ENCODE data around the gene ZNF280A.

DNA sequence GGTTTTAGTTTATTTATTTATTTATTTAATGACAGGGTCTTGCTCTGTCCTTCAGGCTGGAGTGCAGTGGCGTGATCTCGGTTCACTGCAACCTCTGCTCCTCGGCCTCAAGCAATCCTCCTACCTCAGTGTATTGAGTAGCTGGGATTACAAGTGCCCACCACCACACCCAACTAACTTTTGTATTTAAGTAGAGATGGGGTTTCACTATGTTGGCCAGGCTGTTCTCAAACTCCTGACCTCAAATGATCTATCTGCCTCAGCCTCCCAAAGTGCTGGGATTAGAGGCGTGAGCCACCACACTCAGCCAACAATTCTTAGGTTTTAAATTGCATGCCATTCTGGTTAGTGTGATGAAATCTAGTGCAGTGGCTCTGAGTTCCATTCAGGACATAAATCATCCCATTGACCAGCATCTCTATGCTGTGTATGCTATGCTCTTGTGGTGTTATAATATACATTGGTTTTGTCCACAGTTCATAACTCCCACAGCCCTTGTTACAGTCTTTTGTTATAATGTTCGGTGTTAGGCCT lies 40.0 kb downstream of the ZNF280A start:
- TF ChIP-seq POLR2A (IDR thresholded peaks at IDR 0.05; ENCODE audit: extremely low read depth, insufficient read length) (no peak), MAX (IDR thresholded peaks at IDR 0.05; ENCODE audit: low read depth, low read length) (no peak)
